ENCODE data around the gene PHF14.
A peak's percentile ranks its signal among the peaks of the same experiment; 100 is the strongest.

PHF14 gene

DNA sequence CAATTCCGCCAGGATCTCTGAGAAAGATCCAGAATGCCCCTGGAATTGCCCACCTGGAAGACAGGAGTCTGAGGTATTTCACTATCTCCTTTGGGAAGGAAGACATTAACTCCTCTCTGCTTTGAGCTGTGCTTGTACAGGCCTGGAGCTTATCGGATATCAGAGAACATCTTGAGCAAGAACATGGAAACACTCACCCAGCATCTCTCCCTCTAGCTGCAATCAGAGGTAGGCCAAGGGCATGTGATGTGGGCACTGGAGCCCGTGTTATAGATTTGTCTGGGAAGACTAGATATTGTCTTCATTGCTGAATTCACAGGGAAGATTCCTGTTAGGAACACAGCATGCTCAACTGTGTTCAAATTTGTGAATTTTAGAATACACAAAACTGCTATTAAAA, 233.9 kb downstream of the PHF14 start:
- TF ChIP-seq, protein P1, sequence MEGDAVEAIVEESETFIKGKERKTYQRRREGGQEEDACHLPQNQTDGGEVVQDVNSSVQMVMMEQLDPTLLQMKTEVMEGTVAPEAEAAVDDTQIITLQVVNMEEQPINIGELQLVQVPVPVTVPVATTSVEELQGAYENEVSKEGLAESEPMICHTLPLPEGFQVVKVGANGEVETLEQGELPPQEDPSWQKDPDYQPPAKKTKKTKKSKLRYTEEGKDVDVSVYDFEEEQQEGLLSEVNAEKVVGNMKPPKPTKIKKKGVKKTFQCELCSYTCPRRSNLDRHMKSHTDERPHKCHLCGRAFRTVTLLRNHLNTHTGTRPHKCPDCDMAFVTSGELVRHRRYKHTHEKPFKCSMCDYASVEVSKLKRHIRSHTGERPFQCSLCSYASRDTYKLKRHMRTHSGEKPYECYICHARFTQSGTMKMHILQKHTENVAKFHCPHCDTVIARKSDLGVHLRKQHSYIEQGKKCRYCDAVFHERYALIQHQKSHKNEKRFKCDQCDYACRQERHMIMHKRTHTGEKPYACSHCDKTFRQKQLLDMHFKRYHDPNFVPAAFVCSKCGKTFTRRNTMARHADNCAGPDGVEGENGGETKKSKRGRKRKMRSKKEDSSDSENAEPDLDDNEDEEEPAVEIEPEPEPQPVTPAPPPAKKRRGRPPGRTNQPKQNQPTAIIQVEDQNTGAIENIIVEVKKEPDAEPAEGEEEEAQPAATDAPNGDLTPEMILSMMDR (IDR thresholded peaks at IDR 0.05; ENCODE audit: control extremely low read depth, extremely low read depth, low read depth, missing control alignments), result no peak
- DNase-seq (ENCODE audit: extremely low spot score), result no peak
- CTCF ChIA-PET, result interaction anchor here (1.0 kb wide), 1 partner anchor 319 kb away, joined by 3 read pairs; no protein-coding TSS in a partner anchor
- POLR2A ChIA-PET, result no interaction called here

DNA sequence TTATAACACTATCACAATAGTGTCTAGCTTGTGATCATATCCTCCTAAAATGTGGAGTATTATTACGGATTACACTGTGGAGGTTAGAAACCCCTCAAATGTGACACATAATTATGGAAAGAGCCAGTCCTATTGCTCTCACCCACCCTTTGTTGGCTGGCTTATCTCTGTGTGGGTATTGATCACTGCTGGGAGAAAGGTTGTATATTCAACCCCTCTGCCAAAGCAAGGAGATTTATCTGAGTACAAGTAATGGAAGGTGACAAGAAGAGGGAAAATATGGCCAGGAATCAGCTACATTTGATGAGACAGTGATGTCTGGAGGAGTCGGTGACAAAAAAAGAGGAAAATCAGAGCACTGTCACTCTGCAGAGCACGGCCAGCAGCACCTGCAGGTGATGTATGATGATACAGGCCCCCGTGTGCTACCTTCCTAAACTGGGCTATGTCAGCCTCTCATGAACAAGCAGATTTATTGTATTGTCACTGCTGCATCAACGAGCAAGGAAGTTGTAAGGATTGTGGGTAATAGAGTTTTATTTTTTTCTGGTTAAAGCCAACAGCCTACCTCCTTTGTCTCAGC, 235.3 kb downstream of the PHF14 start:
- POLR2A ChIA-PET, result no interaction called here
- DNase-seq (ENCODE audit: extremely low spot score), result no peak
- CTCF ChIA-PET, result no interaction called here
- TF ChIP-seq, protein P1 (IDR thresholded peaks at IDR 0.05; ENCODE audit: control extremely low read depth, extremely low read depth, low read depth, missing control alignments), result no peak

DNA sequence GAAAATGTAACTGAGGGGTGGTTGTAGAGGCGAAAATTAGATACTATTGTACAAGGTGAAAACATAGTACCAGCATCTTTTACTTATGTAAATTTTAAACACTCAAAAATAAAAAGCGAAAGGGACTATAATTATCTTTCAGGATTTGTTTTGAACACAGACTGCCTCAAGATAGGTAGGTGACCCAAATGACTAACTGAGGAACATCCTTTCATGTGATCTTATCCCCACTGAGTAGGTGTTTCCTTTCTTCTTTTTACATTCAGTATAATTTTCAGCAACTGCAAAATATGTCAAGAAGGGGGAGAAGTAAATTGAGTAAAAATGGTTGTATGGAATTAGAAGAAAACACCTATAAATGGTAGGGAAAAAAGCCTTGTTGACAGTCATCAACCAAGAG, 236.7 kb downstream of the PHF14 start:
- CTCF ChIA-PET, result interaction anchor here (1.5 to 5.1 kb wide), 4 partner anchors 9 to 306 kb away, joined by 4 to 45 read pairs (median 12); no protein-coding TSS in a partner anchor
- TF ChIP-seq, protein P1 (IDR thresholded peaks at IDR 0.05; ENCODE audit: control extremely low read depth, extremely low read depth, low read depth, missing control alignments), result no peak
- no peak for DNase-seq (ENCODE audit: extremely low spot score)
- POLR2A ChIA-PET, result no interaction called here

DNA sequence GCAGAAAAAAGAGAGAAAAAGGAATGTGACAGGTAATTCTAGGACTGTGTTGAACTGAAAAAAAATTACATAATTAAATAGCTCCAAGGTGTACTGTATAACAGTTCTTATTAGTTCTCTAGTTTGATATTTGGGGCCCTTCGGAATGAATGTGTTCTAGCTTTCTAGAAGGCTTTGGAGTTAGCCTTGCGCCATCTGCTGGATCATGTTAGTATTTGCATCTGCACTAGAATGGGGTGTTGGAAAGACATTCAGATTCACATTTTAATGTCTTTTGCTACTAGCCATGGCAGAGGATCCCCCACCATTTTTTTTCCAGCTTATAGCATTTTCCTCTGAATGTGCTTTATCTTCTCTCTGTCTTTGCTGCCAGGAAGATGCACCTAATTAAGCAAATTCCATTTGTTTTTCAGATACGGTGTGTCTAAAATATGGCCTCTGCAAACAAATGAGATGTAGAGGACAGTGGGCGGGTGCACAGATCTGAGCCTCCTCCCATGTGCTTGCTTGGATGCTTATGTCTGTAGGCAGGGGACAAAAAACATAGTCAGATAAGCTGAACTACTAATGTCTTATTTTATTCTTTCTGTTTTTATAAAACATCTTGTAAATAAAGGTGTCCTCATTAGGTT, 238.5 kb downstream of the PHF14 start:
- CTCF ChIA-PET, result interaction anchor here (0.6 to 5.1 kb wide), 30 partner anchors 9 to 575 kb away, joined by 3 to 45 read pairs (median 4); a partner anchor contains a TSS
- POLR2A ChIA-PET, result no interaction called here
- TF ChIP-seq, protein P1 (IDR thresholded peaks at IDR 0.05; ENCODE audit: control extremely low read depth, extremely low read depth, low read depth, missing control alignments), result peak; percentile 89
- peak; percentile 39 for DNase-seq (ENCODE audit: extremely low spot score)

DNA sequence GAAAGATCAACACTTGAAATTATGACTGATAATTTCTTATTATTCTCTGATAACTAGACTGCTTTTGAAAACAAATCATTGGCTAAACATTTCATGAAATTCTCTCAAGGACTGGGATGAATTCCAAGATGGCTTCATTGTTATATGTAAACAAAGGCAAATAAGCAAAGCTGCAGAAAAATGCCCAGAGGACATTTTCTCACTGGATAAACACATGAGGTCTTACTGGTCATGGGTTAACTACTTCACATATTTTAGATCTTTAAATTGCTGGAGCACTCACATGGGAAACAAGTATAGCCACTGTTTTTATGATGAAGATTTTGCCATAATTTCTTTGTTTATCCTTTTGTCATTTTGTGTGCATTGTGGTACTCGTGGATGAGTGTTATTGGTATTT, 239.1 kb downstream of the PHF14 start:
- TF ChIP-seq, protein P1 (IDR thresholded peaks at IDR 0.05; ENCODE audit: control extremely low read depth, extremely low read depth, low read depth, missing control alignments), result no peak
- POLR2A ChIA-PET, result no interaction called here
- CTCF ChIA-PET, result interaction anchor here (1.0 to 5.1 kb wide), 18 partner anchors 8 to 323 kb away, joined by 3 to 45 read pairs (median 7); a partner anchor contains a TSS
- DNase-seq (ENCODE audit: extremely low spot score), result no peak

DNA sequence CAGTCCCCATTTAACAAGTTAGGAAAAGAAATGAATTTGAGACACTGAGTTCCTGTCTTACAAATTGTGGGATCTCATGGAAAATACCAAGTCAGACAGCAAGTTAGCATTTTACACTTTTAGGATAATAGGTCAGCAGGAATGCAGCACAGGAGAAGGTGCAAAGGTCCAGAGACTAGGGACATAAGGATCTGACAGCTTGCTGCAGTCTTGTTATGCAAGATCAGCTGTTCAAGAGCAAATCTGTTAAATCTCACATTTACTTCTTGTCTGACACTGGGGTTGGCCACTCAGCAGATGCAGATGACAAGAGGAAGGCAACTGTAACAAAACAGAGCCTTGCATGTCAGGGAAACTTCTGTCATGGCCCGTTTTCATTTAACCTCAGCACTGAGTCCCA, 239.6 kb downstream of the PHF14 start:
- TF ChIP-seq, protein P1 (IDR thresholded peaks at IDR 0.05; ENCODE audit: control extremely low read depth, extremely low read depth, low read depth, missing control alignments), result no peak
- POLR2A ChIA-PET, result no interaction called here
- DNase-seq (ENCODE audit: extremely low spot score), result no peak
- CTCF ChIA-PET, result interaction anchor here (3.0 to 5.1 kb wide), 3 partner anchors 14 to 273 kb away, joined by 13 to 45 read pairs (median 14); a partner anchor contains a TSS

Measured in GM10248 (cell line).